GOT3 (cell line): ENCODE data around the gene PPP1CC.
"Not testable (repeated sequence)": the region's sequence is repeated elsewhere in the genome, so short reads cannot be mapped to it uniquely, and the experiment has no call there.

Experiments
- DNase-seq: peaks from one replicate; lab custom pipeline; 2025; ENCODE audit warnings: mixed read lengths; lab: John Stamatoyannopoulos, UW

PPP1CC gene

GRCh38 chr12:110754101-110754793, 11.6 kb upstream of the PPP1CC start:
- no peak for DNase-seq

DNA sequence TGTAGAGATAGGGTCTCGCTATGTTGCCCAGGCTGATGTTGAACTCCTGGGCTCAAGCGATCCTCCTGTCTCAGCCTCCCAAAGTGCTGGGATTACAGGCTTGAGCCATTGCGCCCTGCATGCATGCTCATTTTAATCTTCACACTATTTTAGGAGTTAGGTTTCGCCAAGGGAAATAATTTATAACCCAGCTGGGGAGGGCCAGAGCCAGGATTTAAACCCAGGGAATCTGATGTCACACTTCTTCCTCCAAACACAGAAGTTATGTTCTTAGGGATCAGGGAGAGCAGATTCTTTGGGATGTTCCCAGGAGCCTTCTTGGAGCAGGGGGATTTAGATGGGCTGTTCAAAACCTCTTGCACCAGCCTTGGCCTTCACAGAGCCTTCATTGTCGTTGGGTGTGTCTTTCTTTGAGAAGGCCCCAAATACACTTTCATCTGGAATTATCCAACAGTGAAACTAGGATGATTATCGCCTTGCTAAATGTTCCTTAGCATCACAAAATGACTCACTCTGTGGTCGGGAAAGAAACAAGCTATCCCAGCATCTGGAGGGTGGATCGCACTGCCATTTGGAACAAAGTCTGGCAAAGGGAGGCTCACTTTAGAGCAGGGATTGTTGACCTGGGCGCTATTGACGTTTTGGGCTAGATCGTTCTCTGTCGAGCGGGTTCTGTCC, 8.2 kb upstream of the PPP1CC start:
- no peak for DNase-seq

DNA sequence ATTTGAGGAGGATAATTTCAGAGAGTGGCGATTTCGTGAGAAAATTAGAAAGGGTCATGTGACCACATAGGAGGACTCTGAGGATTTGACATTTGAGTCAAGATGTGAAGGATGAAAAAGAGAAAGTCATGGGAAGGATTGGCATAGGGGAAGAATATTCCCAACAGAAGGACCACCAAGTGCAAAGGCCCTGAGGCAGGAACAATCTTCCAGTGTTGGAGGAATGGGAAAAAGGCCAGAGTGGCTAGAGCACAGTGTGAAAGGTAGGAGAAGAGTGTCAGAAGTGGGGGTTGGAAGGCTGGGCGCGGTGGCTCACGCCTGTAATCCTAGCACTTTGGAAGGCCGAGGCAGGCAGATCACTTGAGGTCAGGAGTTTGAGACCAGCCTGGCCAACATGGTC, 3.9 kb upstream of the PPP1CC start:
- DNase-seq = no peak

- DNase-seq = no peak
These were observed 3.0 kb upstream of the PPP1CC start for GRCh38 chr12:110745542-110746284.

GRCh38 chr12:110744601-110745264, 2.0 kb upstream of the PPP1CC start:
- no peak for DNase-seq

- no peak for DNase-seq
These were observed 1.5 kb upstream of the PPP1CC start for GRCh38 chr12:110744151-110744571.

- no peak for DNase-seq
These were observed 941 bp upstream of the PPP1CC start for GRCh38 chr12:110743571-110744093.

- no peak for DNase-seq
These were observed 484 bp downstream of the PPP1CC start for GRCh38 chr12:110742096-110742717.

DNA sequence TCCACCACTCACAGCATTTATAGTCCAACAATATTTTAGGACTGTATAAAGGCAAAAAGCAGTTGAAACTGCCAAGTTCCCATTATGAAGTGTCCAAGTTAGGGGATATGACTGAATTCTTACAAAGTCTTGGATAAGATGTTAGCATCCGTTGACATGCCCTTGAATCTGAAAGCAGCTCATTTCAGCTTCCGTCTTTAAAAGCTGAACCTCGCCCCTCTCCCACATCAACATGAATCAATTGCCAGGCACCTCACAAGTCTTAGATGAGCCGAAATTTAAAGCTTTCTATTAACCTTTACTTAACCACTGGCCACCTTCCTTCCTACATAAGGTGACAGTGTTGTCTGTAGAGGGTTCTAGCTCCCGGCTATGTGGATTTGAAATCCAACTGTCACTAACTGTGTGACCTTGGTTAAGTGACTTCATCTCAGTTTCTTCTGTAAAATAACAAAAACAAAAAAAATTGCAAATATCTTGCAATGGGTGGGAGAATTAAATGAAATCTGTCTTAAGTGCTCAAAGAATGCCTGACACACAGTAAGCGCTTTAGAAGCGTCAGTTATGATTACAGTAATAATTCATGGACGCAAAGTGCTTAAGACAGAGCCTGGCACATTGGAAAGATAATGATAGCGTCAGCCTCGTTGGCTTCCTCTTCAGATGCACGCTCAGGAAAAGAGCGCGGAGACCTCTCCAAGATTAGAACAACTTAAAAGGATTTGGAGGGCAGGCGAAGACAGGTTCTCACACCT, 1.2 kb downstream of the PPP1CC start:
- no peak for DNase-seq

DNA sequence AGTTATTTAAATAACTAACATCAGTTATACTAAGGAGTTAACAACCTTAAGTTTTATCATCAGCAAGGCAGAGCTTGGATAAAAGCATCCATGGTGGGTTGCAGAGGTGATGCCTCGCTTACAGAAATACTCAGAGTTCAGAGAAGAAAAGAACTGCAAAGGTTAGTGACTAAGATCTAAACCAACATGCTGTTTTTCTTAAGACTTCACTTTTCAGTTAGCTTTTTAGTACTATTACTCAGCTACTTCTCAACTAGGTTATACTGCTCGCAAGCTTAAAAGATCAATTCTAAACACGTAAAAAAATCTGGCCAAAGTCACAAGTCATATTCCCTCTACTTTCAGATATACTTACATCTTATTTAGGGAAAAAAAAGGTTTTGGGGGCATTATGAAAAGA, 2.8 kb downstream of the PPP1CC start:
- DNase-seq = no peak

GRCh38 chr12:110739488-110739887, 3.2 kb downstream of the PPP1CC start:
- no peak for DNase-seq

DNA sequence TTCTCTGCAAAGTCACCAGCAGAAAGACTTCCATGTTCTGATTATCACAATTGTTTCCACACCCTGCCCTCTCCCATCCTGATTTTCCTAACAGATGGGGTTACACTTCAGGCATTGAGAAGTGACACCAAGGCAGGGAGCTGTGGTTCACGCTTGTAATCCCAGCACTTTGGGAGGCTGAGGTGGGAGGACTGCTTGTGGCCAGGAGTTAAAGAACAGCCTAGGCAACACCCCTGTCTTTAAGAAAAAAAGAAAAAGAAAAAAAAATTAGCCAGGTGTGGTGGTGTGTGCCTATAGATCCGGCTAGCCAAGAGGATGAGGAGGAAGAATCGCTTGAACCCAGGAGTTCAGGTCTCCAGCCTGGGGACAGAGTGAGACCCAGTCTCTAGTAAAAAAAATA, 5.2 kb downstream of the PPP1CC start:
- no peak for DNase-seq

- DNase-seq = not testable (repeated sequence)
These were observed 5.7 kb downstream of the PPP1CC start for GRCh38 chr12:110737016-110737415.

DNA sequence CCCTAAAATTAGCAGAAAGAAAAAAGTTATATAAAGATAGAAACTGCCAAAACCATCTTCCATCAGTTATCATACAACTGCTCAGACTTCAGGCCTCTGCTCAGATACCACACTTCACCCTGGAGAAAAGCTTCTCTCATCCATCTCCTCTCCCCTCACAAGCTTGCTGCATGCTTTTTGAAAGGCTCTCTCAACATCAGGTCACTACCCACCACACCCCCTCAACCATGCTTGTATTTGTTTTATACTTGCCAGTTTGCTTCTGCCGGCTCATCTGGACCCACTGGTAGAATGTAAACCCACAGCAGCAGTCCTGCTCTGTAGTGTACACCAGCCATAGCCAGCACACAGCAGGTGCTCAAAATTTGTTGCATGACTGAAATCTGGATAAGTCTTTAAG, 8.8 kb downstream of the PPP1CC start:
- DNase-seq = no peak

- no peak for DNase-seq
These were observed 9.5 kb downstream of the PPP1CC start for GRCh38 chr12:110733089-110733715.

DNA sequence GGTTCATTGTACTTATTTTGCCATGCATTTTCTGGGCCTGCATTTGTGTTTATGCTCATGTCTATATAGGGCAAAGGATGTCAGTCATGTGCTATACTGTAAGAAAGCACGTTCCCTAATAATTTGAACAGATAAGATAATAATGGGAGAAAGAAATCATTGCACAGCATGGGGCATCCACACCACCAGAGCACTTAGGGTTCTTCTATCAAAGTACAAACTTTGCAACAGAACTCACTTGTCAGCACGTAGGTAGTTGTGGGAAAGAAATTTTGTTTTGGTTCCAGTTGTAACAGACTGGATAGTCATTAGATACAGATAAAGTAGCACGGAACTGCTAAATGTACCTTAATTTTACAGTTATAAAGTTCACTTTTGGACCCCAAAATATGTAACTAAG, 10.1 kb downstream of the PPP1CC start:
- no peak for DNase-seq

DNA sequence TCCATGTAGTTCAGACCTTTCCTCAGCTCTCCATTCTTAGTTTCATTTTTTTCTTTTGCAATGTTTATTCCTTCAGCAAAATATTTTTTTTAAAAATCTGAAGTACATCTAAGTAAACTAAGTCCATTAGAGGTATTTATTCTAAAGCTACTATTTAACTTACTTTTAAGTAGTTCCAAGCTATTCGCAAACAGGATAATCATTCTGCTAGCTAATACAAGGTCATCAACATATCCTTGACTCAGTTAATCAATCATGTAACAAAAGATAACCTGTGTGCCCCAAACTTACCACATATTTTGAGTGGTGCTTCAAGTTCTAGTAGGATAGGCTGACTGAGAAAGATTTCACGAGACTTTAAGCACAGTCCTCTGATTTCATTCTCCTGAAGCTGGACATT, 11.2 kb downstream of the PPP1CC start:
- no peak for DNase-seq

DNA sequence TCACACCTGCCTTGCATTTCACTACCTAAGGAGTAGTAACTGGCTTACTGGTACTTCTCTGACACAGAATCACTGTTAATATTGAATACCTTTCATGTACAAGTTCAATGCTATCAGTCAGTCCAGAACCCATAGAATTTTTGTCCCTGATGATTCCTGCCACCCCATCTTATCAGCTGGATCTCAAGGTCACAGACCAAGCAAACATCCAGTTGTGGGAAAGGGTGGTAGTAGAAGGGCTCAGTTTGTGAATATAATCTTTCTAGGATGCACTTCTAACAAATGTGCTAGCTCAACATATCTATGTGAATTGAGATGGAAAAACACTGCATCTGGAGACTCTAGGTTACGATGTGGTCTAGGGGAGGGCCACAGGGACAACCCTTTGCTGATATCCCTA, 14.1 kb downstream of the PPP1CC start:
- DNase-seq = no peak

DNA sequence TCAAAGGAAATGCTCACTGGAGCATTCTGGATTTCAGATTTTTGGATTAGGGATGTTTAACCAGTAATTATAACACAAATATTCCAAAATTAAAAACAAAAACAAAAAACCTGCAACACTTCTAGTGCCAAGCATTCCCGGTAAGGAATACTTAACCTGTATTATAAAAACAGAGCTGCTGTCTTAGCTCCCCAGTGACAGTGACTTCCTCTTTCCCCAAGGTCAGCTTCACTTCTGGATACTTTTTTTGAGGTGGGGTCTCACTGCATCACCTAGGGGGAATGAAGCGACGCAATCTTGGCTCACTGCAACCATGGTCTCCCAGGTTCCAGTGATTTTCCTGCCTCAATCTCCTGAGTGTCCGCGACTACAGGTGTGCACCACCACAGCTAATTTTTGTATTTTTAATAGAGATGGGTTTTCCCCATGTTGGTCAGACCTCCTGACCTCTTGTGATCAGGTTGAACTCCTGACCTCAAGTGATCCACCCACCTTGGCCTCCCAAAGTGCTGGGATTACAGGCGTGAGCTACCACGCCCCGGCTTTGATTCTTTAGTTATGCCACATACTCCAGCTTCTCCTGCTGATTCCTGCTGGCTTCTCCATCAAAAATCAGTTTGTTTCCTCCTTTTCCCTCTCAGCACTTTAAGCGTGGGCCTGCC, 15.9 kb downstream of the PPP1CC start:
- DNase-seq = no peak

DNA sequence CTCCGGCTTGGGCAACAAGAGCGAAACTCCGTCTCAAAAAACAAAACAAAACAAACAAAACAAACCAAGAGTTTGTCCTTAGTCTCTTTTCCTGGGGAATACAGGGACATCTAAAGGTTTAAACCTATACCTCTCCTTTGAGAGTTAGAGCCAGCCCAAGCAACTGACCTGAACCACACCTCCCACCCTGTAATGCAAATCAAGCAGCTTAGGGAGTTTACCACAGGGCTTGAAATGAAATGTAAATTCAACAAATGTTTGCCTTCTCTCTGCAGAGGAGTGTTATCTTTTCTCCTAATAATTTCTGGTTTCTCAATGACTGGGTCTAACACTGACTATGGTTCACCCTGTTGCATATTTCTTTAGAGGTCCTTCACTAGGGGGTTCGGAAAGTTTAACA, 16.7 kb downstream of the PPP1CC start:
- no peak for DNase-seq
